D721Med (cell line): ENCODE measurements around the gene ALDH1A2.
"Not testable (repeated sequence)": the region's sequence is repeated elsewhere in the genome, so short reads cannot be mapped to it uniquely, and the experiment has no call there.

Source experiments
- DNase-seq: peaks from one replicate; pipeline ENCODE4 v3.0.0; 2011; ENCODE audit warnings: low spot score; ENCODE audit not compliant: insufficient read length
- FAIRE-seq: peaks from 2 replicates; lab custom pipeline; 2011; peaks lifted over from hg19 to GRCh38; lab: Jason Lieb, UNC
- CTCF ChIP-seq: IDR thresholded peaks from 2 replicates; pipeline ENCODE4 v1.5.1; 2012; ENCODE audit warnings: mild to moderate bottlenecking, control low read depth; ENCODE audit not compliant: insufficient read depth; ENCODE audit errors: missing control alignments

The ALDH1A2 gene

GRCh38 chr15:58065445-58066041 is at the start of gene ALDH1A2:
TSS of gene ALDH1A2 (minus strand) at chr15:58065711. CDS start at chr15:58065650, 61 bp downstream.
- DNase-seq (no peak), FAIRE-seq (no peak)
- TF ChIP-seq CTCF, result no peak

- FAIRE-seq, result no peak
- no peak for DNase-seq
- TF ChIP-seq CTCF, result no peak
Measured at GRCh38 chr15:58114812-58115211, 49.3 kb upstream of the ALDH1A2 start.

DNA sequence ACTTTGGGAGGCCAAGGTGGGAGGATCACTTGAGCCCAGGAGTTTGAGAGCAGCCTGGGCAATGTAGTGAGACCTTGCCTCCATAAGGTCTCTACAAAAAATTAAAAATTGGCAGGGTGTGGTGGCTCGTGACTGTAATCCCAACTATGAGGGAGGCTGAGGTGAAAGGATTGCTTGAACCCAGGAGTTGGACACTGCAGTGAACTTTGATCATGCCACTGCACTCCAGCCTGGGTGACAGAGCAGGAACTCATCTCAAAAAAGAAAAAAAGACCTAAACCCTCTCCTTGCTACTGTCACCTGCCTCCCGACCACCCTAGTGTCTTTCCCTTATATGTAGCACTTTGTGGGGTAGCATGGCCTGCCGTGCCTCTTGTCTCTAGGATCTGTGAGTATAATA is 48.9 kb upstream of the ALDH1A2 start:
- DNase-seq (no peak), FAIRE-seq (no peak)
- TF ChIP-seq CTCF, result no peak

DNA sequence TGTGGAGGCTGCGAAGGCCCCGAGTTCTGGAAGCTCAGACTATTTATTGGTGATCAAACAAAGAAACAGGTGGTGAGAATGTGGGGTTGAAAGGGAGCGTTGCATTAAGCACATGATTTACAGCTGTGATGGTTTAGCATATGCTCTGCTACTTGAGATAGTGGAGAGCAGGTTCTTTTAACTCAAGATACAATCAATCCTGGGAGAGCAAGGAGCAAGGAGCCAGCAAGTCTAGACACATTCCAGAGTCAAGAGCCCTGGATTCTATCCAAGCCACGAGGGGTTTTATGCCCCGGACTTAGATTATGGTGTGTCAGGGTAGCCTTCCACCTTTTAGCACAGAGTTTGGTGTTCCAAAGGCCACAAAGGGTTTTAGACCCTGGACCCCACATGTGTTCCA is 47.8 kb upstream of the ALDH1A2 start:
- DNase-seq, FAIRE-seq: not testable (repeated sequence)

DNA sequence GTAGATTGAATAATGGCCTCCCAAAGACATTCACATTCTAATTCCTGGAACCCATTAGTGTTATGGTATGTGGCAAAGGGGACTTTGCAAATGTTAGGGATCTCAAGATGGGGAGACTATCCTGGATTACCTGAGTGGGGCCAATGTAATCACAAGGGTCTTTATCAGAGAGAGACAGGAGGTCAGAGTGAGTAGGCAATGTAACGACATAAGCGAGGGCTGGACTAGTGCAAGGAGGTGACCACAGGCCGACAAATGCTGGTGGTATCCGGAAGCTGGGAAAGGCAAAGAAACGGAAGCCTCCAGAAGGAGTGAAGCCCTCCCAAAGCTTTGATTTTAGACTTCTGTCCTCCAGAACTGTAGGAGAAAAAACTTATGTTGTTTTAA is 46.2 kb upstream of the ALDH1A2 start:
- DNase-seq (no peak), FAIRE-seq (no peak)
- TF ChIP-seq CTCF, result no peak

- no peak for DNase-seq
- FAIRE-seq, result no peak
- TF ChIP-seq CTCF, result no peak
Measured at GRCh38 chr15:58110999-58111717, 45.6 kb upstream of the ALDH1A2 start.

- no peak for FAIRE-seq
- no peak for TF ChIP-seq CTCF
- no peak for DNase-seq
Measured at GRCh38 chr15:58109419-58109818, 43.9 kb upstream of the ALDH1A2 start.
